Kidney (tissue), 14 donors: ENCODE data around the gene SDK1. TPM values are rescaled to one million over a fixed set of nuclear protein-coding genes. Genes with fewer than 3 reads are reported as not detected.
"Not testable (repeated sequence)": the region's sequence is repeated elsewhere in the genome, so short reads cannot be mapped to it uniquely, and the experiment has no call there.

Experiments used
- DNase-seq, 5 donors: peaks; one replicate each; pipeline ENCODE4 v3.0.0-alpha.2; 2013 to 2020
- FAIRE-seq: peaks from 2 replicates; lab custom pipeline; 2012; peaks lifted over from hg19 to GRCh38; lab: Jason Lieb, UNC
- H3K27ac ChIP-seq, 2 donors: one replicate each; pipeline ENCODE4 v1.7.0; 2013; ENCODE audit warnings: low read depth in 2 of 2, low read length in 2 of 2, inconsistent platforms in 1 of 2
- H3K27me3 ChIP-seq: one replicate; pipeline ENCODE4 v1.7.1; 2013; ENCODE audit warnings: low read length, inconsistent platforms; ENCODE audit not compliant: control insufficient read depth, insufficient read depth
- H3K36me3 ChIP-seq, 3 donors: one replicate each; pipeline versions ENCODE4 v1.7.0 to v1.7.1; 2013; ENCODE audit warnings: low read length in 3 of 3, control low read depth in 1 of 3, inconsistent platforms in 1 of 3; ENCODE audit not compliant: insufficient read depth in 3 of 3, control insufficient read depth in 2 of 3
- H3K4me1 ChIP-seq, 3 donors: one replicate each; pipeline versions ENCODE4 v1.7.0 to v1.7.1; 2013; ENCODE audit warnings: low read length in 3 of 3, inconsistent platforms in 1 of 3, low read depth in 1 of 3; ENCODE audit not compliant: control insufficient read depth in 2 of 3, insufficient read depth in 2 of 3
- H3K4me3 ChIP-seq, 3 donors: one replicate each; pipeline versions ENCODE4 v1.7.0 to v1.8.1; 2013; ENCODE audit warnings: low read length in 3 of 3, control low read depth in 1 of 3, inconsistent platforms in 1 of 3
- H3K9ac ChIP-seq, 3 donors: one replicate each; pipeline versions ENCODE4 v1.7.0 to v1.7.1; 2013; ENCODE audit warnings: low read length in 3 of 3, control low read depth in 1 of 3, inconsistent platforms in 1 of 3
- H3K9me3 ChIP-seq, 3 donors: one replicate each; pipeline versions ENCODE4 v1.7.0 to v1.7.1; 2013; ENCODE audit warnings: low read length in 3 of 3, control low read depth in 1 of 3, inconsistent platforms in 1 of 3; ENCODE audit not compliant: control insufficient read depth in 2 of 3, insufficient read depth in 1 of 3
- CTCF ChIP-seq: IDR thresholded peaks from 3 replicates; pipeline ENCODE4 v1.5.1; 2012; ENCODE audit warnings: mild to moderate bottlenecking, moderate library complexity, borderline replicate concordance; ENCODE audit not compliant: insufficient read depth; ENCODE audit errors: extremely low read depth
- intact Hi-C: fragments of 100-400 bp; cut with DNase I; formaldehyde crosslinking; loops from one replicate; pipeline ENCODE4 v1.11.1; 2022
- polyA plus RNA-seq: library from polyadenylated mRNA; stranded (reverse); fragments of 350-450 nt; fragmentation: Illumina TruSeq; extraction: RNeasy Lipid Tissue Mini Kit (QIAGEN cat#74804); gene quantifications from one replicate; pipeline ENCODE4 v1.2.3, GENCODE V29; 2014; ENCODE audit warnings: low read depth, low replicate concordance; ENCODE audit not compliant: insufficient read depth
- total RNA-seq: library from RNA; stranded (reverse); fragmentation: NEBNext Ultra II Directional; extraction: Animal tissue kit (Norgen Biotek cat#: 25700); gene quantifications from one replicate; pipeline ENCODE4 v1.2.1, GENCODE V29; 2021
- donor health status: control.
- donor health status: control.
- donor health status: control.
- donor health status: control.
- donor health status: control.
- donor health status: DM: yes; HTN: yes; CAD: no.
- donor health status: Normal renal cell carcinoma (clear cell type).

Gene SDK1
- total and polyA plus RNA-seq, 2 donors from 2014 or later = 2.0 to 38.3 TPM

GRCh38 chr7:3575753-3576531 lies 274.9 kb downstream of the SDK1 start:
- TF ChIP-seq CTCF = no peak
- no peaks in the 10 kb centered on the region for H3K36me3 ChIP-seq
- no peaks in the 10 kb centered on the region for H3K27me3 ChIP-seq
- DNase-seq (no peak), FAIRE-seq (no peak)
- no peak overlapping the region for H3K27ac ChIP-seq
- H3K9ac ChIP-seq = no peak overlapping the region
- intact Hi-C loops = no loop called here
- H3K4me1 ChIP-seq = no peaks in the 10 kb centered on the region
- peaks cover 0 to 25% (median 4%) of the 10 kb centered on the region in 3 donors for H3K9me3 ChIP-seq
- no peak overlapping the region for H3K4me3 ChIP-seq

GRCh38 chr7:3578399-3578798 lies 277.3 kb downstream of the SDK1 start:
- Histone ChIP-seq H3K9me3 (peaks cover 0 to 15% (median 4%) of the 10 kb centered on the region in 3 donors), H3K27ac (no peak overlapping the region), H3K36me3 (no peaks in the 10 kb centered on the region), H3K9ac (no peak overlapping the region), H3K4me1 (no peaks in the 10 kb centered on the region), H3K27me3 (no peaks in the 10 kb centered on the region), H3K4me3 (no peak overlapping the region)
- FAIRE-seq (no peak), DNase-seq (no peak)
- intact Hi-C loops = no loop called here
- TF ChIP-seq CTCF = no peak

GRCh38 chr7:3579638-3580219 lies 278.7 kb downstream of the SDK1 start:
- H3K4me3 ChIP-seq = no peak overlapping the region
- intact Hi-C loops = no loop called here
- H3K9ac ChIP-seq = no peak overlapping the region
- DNase-seq (no peak), FAIRE-seq (no peak)
- no peaks in the 10 kb centered on the region for H3K4me1 ChIP-seq
- H3K9me3 ChIP-seq = peaks cover 0 to 15% (median 4%) of the 10 kb centered on the region in 3 donors
- TF ChIP-seq CTCF = no peak
- no peaks in the 10 kb centered on the region for H3K36me3 ChIP-seq
- H3K27ac ChIP-seq = no peak overlapping the region
- H3K27me3 ChIP-seq = no peaks in the 10 kb centered on the region

GRCh38 chr7:3582145-3582544 lies 281.1 kb downstream of the SDK1 start:
- peaks cover 0 to 13% (median 4%) of the 10 kb centered on the region in 3 donors for H3K9me3 ChIP-seq
- H3K4me3 ChIP-seq, H3K4me1 ChIP-seq, DNase-seq, H3K36me3 ChIP-seq, FAIRE-seq, H3K27ac ChIP-seq, intact Hi-C loops, H3K9ac ChIP-seq, H3K27me3 ChIP-seq: not testable (repeated sequence)
